HL-60 (cell line): Measurements from ENCODE around the gene MAN1C1.
"Not testable (repeated sequence)": the region's sequence is repeated elsewhere in the genome, so short reads cannot be mapped to it uniquely, and the experiment has no call there.

Source experiments
- DNase-seq, 2 experiments: peaks; one replicate each; pipeline ENCODE4 v3.0.0-alpha.2; 2010 to 2020; ENCODE audit warnings: low read depth in 1 of 2, low spot score in 1 of 2
- H3K27ac ChIP-seq: fragments of 250-450 bp; sonication (Bioruptor Pico); replicated peaks from 2 replicates; pipeline ENCODE4 v1.5.1; 2020; ENCODE audit warnings: mild to moderate bottlenecking, moderate library complexity
- H3K27me3 ChIP-seq: fragments of 250-450 bp; sonication (Bioruptor Pico); 2 replicates; pipeline ENCODE4 v1.5.1; 2021; ENCODE audit warnings: mild to moderate bottlenecking, moderate library complexity; ENCODE audit not compliant: insufficient read depth, poor library complexity, severe bottlenecking
- H3K4me3 ChIP-seq: replicated peaks from 2 replicates; pipeline ENCODE4 v1.5.1; 2011; ENCODE audit warnings: mild to moderate bottlenecking, control low read depth, low read length; ENCODE audit not compliant: insufficient read depth
- GABPA ChIP-seq: IDR thresholded peaks from 2 replicates; pipeline ENCODE4 v1.6.1; 2012; ENCODE audit warnings: low read depth
- POLR2AphosphoS5 ChIP-seq: IDR thresholded peaks from 2 replicates; pipeline ENCODE4 v1.6.1; 2012; ENCODE audit warnings: low read depth
- SPI1 ChIP-seq: IDR thresholded peaks from 2 replicates; pipeline ENCODE4 v1.6.1; 2012; ENCODE audit warnings: low read depth, mild to moderate bottlenecking, borderline replicate concordance
- TF ChIP-seq, protein P1 (sequence below): IDR thresholded peaks from 2 replicates; pipeline ENCODE4 v1.6.1; 2012; ENCODE audit warnings: low read depth; ENCODE audit not compliant: insufficient replicate concordance
- TF ChIP-seq, protein P2 (sequence below): IDR thresholded peaks from one replicate; pipeline ENCODE4 v1.5.1; 2011; ENCODE audit warnings: low read length, control low read depth, inconsistent platforms; ENCODE audit not compliant: insufficient read depth

MAN1C1 gene

DNA sequence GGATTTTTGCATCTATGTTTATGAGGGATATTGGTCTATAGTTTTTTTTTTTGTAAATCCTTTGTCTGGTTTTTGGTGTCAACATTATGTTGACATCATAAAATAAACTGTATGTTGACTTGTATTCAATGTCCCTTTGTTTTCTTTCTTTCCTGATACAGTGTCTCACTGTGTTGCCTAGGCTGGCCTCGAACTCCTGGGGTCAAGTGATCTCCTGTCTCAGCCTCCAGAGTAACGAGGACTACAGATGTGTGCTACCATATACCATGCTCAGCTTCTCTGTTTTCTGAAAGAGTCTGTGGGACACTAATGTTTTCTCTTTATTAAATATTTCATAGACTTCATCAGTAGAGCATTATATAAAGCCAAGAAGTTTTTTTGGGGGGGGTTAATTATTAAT is 18.3 kb downstream of the MAN1C1 start:
- no peak for TF ChIP-seq GABPA
- TF ChIP-seq, protein P1, sequence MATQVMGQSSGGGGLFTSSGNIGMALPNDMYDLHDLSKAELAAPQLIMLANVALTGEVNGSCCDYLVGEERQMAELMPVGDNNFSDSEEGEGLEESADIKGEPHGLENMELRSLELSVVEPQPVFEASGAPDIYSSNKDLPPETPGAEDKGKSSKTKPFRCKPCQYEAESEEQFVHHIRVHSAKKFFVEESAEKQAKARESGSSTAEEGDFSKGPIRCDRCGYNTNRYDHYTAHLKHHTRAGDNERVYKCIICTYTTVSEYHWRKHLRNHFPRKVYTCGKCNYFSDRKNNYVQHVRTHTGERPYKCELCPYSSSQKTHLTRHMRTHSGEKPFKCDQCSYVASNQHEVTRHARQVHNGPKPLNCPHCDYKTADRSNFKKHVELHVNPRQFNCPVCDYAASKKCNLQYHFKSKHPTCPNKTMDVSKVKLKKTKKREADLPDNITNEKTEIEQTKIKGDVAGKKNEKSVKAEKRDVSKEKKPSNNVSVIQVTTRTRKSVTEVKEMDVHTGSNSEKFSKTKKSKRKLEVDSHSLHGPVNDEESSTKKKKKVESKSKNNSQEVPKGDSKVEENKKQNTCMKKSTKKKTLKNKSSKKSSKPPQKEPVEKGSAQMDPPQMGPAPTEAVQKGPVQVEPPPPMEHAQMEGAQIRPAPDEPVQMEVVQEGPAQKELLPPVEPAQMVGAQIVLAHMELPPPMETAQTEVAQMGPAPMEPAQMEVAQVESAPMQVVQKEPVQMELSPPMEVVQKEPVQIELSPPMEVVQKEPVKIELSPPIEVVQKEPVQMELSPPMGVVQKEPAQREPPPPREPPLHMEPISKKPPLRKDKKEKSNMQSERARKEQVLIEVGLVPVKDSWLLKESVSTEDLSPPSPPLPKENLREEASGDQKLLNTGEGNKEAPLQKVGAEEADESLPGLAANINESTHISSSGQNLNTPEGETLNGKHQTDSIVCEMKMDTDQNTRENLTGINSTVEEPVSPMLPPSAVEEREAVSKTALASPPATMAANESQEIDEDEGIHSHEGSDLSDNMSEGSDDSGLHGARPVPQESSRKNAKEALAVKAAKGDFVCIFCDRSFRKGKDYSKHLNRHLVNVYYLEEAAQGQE = no peak
- TF ChIP-seq, protein P2, sequence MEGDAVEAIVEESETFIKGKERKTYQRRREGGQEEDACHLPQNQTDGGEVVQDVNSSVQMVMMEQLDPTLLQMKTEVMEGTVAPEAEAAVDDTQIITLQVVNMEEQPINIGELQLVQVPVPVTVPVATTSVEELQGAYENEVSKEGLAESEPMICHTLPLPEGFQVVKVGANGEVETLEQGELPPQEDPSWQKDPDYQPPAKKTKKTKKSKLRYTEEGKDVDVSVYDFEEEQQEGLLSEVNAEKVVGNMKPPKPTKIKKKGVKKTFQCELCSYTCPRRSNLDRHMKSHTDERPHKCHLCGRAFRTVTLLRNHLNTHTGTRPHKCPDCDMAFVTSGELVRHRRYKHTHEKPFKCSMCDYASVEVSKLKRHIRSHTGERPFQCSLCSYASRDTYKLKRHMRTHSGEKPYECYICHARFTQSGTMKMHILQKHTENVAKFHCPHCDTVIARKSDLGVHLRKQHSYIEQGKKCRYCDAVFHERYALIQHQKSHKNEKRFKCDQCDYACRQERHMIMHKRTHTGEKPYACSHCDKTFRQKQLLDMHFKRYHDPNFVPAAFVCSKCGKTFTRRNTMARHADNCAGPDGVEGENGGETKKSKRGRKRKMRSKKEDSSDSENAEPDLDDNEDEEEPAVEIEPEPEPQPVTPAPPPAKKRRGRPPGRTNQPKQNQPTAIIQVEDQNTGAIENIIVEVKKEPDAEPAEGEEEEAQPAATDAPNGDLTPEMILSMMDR = no peak
- no peak for TF ChIP-seq SPI1
- TF ChIP-seq POLR2AphosphoS5 = no peak
- no peak overlapping the region for H3K4me3 ChIP-seq
- H3K27ac ChIP-seq = no peak overlapping the region
- no peak for DNase-seq
- H3K27me3 ChIP-seq = no peaks in the 10 kb centered on the region

DNA sequence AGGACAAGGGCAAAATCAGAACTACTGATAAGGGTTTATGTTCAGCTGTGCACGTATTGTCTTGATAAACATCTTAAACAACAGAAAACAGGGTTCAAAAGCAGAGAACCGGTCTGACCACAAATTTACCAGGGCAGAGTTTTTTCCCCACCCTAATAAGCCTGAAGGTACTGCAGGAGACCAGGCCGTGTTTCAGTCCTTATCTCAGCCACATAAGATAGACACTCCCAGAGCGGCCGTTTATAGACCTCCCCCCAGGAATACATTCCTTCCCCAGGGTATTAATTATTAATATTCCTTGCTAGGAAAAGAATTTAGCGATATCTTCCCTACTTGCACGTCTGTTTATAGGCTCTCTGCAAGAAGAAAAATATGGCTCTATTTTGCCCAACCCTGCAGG is 19.6 kb downstream of the MAN1C1 start:
- not testable (repeated sequence) for DNase-seq, H3K27ac ChIP-seq, H3K4me3 ChIP-seq, H3K27me3 ChIP-seq

DNA sequence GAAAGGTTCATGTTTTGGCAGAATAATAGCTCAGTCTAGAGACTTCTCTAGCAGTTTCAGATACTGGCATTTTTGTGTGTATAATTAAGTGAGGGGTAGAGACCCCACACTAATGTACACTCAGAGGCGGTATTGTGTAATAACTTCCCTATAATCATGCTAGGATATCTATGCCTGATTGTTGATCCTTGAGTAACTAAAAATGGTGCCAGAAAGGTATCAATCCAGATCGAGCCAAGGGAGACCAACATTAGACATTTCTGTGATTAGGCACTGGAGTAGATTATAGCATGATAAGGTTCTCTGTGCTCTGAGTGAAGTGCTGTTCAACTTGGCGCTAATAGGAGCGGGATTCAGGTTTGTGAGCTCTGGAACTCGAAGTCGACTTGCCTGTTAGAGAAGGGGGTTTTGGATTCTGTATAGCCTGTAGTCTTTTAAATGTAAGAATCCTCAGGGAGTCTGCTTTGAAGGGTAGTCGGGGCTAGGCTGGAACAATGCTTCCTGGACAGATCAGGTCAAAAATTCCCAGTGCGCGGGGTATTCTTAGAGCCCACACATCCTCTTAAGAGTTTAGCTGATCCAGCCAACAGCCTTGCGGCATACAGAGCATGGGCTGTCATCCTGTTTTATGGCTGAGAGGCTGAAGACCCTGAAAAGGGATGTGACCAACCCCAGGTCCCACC is 24.2 kb downstream of the MAN1C1 start:
- no peaks in the 10 kb centered on the region for H3K27me3 ChIP-seq
- H3K27ac ChIP-seq = no peak overlapping the region
- TF ChIP-seq POLR2AphosphoS5 = no peak
- TF ChIP-seq, protein P2 = no peak
- TF ChIP-seq, protein P1 = no peak
- TF ChIP-seq GABPA = no peak
- no peak for TF ChIP-seq SPI1
- DNase-seq = no peak
- no peak overlapping the region for H3K4me3 ChIP-seq

DNA sequence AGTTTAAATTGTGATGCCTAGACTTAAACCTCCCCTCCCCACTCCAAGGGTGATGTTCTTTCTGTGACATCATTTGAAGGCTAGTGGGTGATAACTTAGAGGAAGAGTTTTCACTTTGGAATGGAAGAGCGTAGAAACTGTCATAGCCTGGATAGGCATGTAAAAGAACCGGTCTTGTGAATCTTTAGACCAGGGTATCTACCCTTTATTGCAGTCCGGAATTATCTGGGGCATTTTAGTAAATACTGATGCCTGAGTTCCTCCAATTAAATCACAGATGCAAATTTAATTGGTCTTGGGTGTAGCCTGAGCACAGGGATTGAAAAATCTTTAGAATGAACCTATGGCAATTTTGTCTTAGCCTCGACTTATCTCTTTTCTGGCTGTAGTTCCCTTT is 24.7 kb downstream of the MAN1C1 start:
- no peak for DNase-seq
- Histone ChIP-seq H3K4me3 (no peak overlapping the region), H3K27me3 (no peaks in the 10 kb centered on the region), H3K27ac (no peak overlapping the region)
- TF ChIP-seq POLR2AphosphoS5 = no peak

DNA sequence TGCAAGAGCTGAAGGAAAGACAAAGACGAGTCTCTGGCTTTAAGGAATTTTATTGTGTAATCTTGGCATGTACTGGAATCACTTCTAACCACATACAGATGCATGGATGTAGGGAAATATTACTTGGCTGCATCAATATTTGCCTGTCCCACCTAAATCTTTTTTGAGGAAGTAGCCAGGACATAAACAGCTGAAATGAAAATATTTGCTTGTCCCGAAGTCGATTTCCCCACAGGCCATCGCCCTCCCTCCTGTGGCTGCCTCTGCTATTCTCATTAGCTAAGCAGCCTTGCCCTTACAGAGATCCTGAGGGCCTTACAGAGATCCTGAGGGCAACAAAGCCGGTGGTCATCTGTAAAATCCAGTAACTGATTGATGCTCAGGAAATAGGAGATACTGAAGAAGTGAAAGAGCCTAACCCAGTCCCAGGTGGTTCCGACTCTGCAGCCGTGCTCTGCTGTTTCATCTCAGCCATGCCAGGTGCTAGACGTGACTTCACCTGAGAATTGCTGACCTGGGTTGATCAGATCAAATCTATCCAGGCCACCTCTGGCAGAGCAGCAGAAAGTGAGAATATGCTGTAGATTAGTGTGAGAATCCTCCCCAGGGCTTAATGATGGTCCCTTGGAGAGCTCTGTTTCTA is 25.5 kb downstream of the MAN1C1 start:
- no peaks in the 10 kb centered on the region for H3K27me3 ChIP-seq
- TF ChIP-seq SPI1 (no peak), POLR2AphosphoS5 (no peak)
- TF ChIP-seq, protein P2 = no peak
- TF ChIP-seq, protein P1 = no peak
- no peak overlapping the region for H3K27ac ChIP-seq
- DNase-seq = no peak
- no peak overlapping the region for H3K4me3 ChIP-seq
